Measurements from ENCODE around the gene MYOF.

- TF ChIP-seq CTCF (IDR thresholded peaks at IDR 0.05) (no peak), EP300 (IDR thresholded peaks at IDR 0.05) (no peak)
These were observed 148.7 kb downstream of the MYOF start for GRCh38 chr10:93333278-93333978.
